WERI-Rb-1 (cell line): ENCODE data around the gene DTL.

Experiments
- DNase-seq: peaks from one replicate; pipeline ENCODE4 v3.0.0-alpha.2; 2020
- H3K27ac ChIP-seq: fragments of 250-450 bp; sonication (Bioruptor Pico); 2 replicates; pipeline ENCODE4 v1.5.1; 2020; ENCODE audit warnings: mild to moderate bottlenecking, moderate library complexity
- H3K27me3 ChIP-seq: fragments of 250-450 bp; sonication (Bioruptor Pico); 2 replicates; pipeline ENCODE4 v1.5.1; 2021; ENCODE audit warnings: mild to moderate bottlenecking, low read depth, moderate library complexity; ENCODE audit not compliant: insufficient read depth, severe bottlenecking
- H3K36me3 ChIP-seq: fragments of 250-450 bp; sonication (Bioruptor Pico); 2 replicates; pipeline ENCODE4 v1.5.1; 2020; ENCODE audit warnings: mild to moderate bottlenecking, moderate library complexity
- H3K4me3 ChIP-seq: 2 replicates; pipeline ENCODE4 v1.5.1; 2011; ENCODE audit warnings: low read depth, mild to moderate bottlenecking, control low read depth, low read length
- H3K9me3 ChIP-seq: fragments of 250-450 bp; sonication (Bioruptor Pico); 2 replicates; pipeline ENCODE4 v1.5.1; 2021; ENCODE audit warnings: mild to moderate bottlenecking, moderate library complexity; ENCODE audit not compliant: severe bottlenecking
- TF ChIP-seq, protein P1 (sequence below): IDR thresholded peaks from 2 replicates; pipeline ENCODE4 v1.5.1; 2011; ENCODE audit warnings: low read depth, mild to moderate bottlenecking, control low read depth, inconsistent platforms, low read length

The DTL gene

DNA sequence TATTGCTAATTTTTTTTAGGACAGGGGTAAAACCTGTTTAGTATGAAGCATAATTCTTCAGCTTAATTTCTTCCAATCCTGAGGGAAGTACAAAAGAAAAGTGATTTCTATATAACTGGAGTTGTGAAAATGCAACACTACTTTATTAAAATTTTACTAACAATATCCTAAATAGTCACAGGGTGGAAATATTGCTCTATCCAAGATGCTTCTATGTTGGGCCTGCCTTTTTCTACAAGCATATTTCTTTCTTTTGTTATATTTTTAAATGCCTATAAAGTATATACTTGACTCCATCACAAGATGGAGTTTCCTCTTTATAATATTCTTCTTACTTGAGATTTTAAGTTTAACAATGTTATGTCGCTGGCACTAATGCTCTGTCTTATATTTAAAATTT is 37.9 kb downstream of the DTL start:
- DNase-seq = no peak
- H3K4me3 ChIP-seq = no peak overlapping the region
- H3K9me3 ChIP-seq = no peaks in the 10 kb centered on the region
- H3K36me3 ChIP-seq = peaks cover 90% of the 10 kb centered on the region
- H3K27me3 ChIP-seq = no peaks in the 10 kb centered on the region
- TF ChIP-seq, protein P1, sequence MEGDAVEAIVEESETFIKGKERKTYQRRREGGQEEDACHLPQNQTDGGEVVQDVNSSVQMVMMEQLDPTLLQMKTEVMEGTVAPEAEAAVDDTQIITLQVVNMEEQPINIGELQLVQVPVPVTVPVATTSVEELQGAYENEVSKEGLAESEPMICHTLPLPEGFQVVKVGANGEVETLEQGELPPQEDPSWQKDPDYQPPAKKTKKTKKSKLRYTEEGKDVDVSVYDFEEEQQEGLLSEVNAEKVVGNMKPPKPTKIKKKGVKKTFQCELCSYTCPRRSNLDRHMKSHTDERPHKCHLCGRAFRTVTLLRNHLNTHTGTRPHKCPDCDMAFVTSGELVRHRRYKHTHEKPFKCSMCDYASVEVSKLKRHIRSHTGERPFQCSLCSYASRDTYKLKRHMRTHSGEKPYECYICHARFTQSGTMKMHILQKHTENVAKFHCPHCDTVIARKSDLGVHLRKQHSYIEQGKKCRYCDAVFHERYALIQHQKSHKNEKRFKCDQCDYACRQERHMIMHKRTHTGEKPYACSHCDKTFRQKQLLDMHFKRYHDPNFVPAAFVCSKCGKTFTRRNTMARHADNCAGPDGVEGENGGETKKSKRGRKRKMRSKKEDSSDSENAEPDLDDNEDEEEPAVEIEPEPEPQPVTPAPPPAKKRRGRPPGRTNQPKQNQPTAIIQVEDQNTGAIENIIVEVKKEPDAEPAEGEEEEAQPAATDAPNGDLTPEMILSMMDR = no peak
- H3K27ac ChIP-seq = no peak overlapping the region

DNA sequence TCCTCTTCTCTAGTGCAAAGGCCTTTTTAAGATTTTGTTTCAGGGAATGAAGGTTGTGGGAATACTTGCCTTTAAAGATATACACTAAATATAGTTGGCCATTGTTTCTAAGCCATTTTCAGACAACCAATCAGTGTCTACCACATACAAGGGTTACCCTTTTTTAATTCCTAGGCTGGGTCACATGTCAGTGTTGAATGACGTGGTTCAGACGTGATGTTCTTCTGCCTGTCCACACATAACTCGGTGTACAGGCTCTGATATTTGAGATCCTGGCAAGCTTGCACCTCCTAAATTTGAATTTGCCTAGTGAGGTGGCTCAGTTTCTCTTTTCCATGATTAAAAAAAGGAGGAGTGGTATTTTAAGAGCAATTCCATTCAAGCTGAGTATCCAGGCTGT is 38.8 kb downstream of the DTL start:
- H3K4me3 ChIP-seq = no peak overlapping the region
- H3K36me3 ChIP-seq = peaks cover 90% of the 10 kb centered on the region
- TF ChIP-seq, protein P1 = no peak
- H3K9me3 ChIP-seq = no peaks in the 10 kb centered on the region
- no peak for DNase-seq
- no peaks in the 10 kb centered on the region for H3K27me3 ChIP-seq
- no peak overlapping the region for H3K27ac ChIP-seq

DNA sequence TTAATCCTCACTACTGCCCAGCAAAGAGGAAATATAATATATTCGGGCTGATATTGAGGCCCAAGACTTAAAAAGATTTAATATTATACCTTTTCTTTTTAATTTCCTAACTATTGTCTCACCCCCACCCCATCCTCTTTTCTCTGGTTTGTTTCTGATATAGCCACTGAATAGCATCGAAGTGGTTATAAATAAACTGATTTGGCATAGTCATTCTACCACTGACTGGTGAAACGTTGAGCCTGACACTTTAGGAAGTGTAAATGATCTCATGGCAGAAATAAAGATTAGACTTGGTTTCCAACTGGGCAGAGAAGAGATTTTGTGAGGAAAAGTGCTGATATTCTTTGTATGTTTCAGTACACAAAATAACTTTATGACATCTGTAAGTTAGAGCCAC is 39.3 kb downstream of the DTL start:
- Histone ChIP-seq H3K4me3 (no peak overlapping the region), H3K36me3 (peaks cover 90% of the 10 kb centered on the region), H3K27ac (no peak overlapping the region), H3K27me3 (no peaks in the 10 kb centered on the region), H3K9me3 (no peaks in the 10 kb centered on the region)
- TF ChIP-seq, protein P1 = no peak
- DNase-seq = no peak

DNA sequence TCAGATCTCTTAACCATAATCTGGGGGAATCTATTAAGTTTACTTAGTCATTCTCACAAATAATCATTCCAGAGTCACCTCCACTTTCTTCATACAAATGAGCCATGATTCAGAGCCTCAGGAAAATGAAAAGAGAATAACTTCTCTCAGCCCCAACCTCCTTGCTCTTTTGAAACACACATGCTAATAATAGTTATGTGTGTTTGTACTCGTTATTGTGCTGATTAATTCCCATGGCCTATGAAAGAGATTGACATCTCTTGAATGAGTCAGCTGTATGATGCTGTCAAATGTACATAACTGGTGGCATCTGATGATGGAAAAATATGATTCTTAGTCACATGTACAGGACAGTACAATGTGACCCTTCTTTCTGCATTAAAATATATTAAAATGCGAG is 41.5 kb downstream of the DTL start:
- no peaks in the 10 kb centered on the region for H3K9me3 ChIP-seq
- no peak overlapping the region for H3K27ac ChIP-seq
- H3K36me3 ChIP-seq = peaks cover 90% of the 10 kb centered on the region
- H3K4me3 ChIP-seq = no peak overlapping the region
- no peak for DNase-seq
- TF ChIP-seq, protein P1 = no peak
- no peaks in the 10 kb centered on the region for H3K27me3 ChIP-seq

DNA sequence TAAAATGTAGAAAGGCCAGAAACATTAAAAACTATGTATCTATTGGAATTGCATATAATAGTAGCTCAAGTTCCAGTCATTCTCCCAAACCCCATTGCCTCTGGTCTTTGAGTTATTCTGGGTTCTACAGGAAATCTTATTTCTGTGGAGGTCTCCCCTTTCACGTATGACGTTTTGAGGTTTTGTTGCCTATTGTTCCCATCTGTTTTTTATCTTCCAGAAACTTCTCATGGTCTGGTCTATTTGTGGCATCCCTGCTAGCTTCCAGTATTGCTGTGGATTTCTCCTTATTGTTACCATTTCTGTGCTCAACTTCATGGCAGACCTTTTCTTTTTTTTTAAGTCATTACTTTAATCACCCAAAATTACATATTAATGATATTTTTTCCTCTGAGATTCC is 43.3 kb downstream of the DTL start:
- Histone ChIP-seq H3K36me3 (peaks cover 93% of the 10 kb centered on the region), H3K4me3 (no peak overlapping the region), H3K27me3 (no peaks in the 10 kb centered on the region), H3K9me3 (no peaks in the 10 kb centered on the region), H3K27ac (no peak overlapping the region)
- no peak for DNase-seq
- TF ChIP-seq, protein P1 = no peak

DNA sequence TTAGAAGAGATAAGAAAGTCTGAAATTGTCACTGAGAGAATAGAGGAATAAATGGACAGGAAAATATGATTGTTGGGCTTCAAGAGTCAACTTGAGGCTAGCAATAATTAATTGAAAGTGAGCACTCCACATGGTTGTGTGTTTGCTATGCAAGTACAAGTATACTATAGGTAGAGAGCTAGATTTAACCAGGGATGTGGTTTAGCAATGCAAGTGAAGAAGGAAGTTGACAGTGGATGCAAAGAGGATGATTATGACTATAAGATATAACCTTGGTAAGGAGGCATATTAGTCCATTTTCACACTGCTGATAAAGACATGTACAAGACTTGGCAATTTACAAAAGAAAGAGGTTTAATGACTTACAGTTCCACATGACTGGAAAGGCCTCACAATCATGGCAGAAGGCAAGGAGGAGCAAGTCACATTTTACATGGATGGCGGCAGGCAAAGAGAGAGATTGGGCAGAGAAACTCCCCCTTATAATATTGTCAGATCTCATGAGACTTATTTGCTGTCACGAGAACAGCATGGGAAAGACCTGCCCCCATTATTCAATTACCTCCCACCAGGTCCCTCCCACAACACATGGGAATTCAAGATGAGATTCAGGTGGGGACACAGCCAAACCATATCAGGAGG is 47.3 kb downstream of the DTL start:
- TF ChIP-seq, protein P1 = no peak
- Histone ChIP-seq H3K36me3 (peaks cover 96% of the 10 kb centered on the region), H3K27ac (no peak overlapping the region), H3K9me3 (no peaks in the 10 kb centered on the region), H3K4me3 (no peak overlapping the region), H3K27me3 (no peaks in the 10 kb centered on the region)
- DNase-seq = no peak
